ENCODE measurements around the gene SUFU.

GRCh38 chr10:102546606-102547320, 43.0 kb downstream of the SUFU start:
- TF ChIP-seq CTCF (IDR thresholded peaks at IDR 0.05; ENCODE audit: insufficient read depth, low read length, poor library complexity, severe bottlenecking), result no peak
- TF ChIP-seq EZH2phosphoT487 (conservative IDR thresholded peaks at IDR 0.05; ENCODE audit: low read length), result no peak

Measured in SU-DHL-6 (cell line).